HG02973 (cell line): Measurements from ENCODE around the gene ZNF282.
A peak's percentile ranks its signal among the peaks of the same experiment; 100 is the strongest.

ENCODE experiments used
- ATAC-seq: cut with Tn5 transposase; IDR thresholded peaks from one replicate; pipeline ENCODE4 v1.9.1; 2021; ENCODE audit warnings: moderate library complexity; ENCODE audit not compliant: unreplicated experiment

ZNF282 gene

GRCh38 chr7:149195180-149196150 is at the start of gene ZNF282:
ZNF282 (plus strand) TSS chr7:149195546; CDS start chr7:149195590, 44 bp downstream.
- ATAC-seq: peak; percentile 94

- ATAC-seq: peak; percentile 67
Observed at GRCh38 chr7:149147072-149147751, 48.1 kb upstream of the ZNF282 start, which contains the start of gene ZNF398. ZNF398 (plus strand) TSS chr7:149147453; CDS start chr7:149147743, 290 bp downstream.

GRCh38 chr7:149147752-149148653 is 47.3 kb upstream of the ZNF282 start:
- peak; percentile 28 for ATAC-seq

GRCh38 chr7:149150981-149151380 is 44.4 kb upstream of the ZNF282 start:
- ATAC-seq: no peak

GRCh38 chr7:149153346-149153745 is 42.0 kb upstream of the ZNF282 start:
- no peak for ATAC-seq

- ATAC-seq: no peak
Observed at GRCh38 chr7:149154056-149154455, 41.3 kb upstream of the ZNF282 start.

GRCh38 chr7:149156898-149157297 is 38.4 kb upstream of the ZNF282 start:
- ATAC-seq: no peak

GRCh38 chr7:149161241-149161848 is 34.0 kb upstream of the ZNF282 start:
- ATAC-seq: no peak

GRCh38 chr7:149166142-149166541 is 29.2 kb upstream of the ZNF282 start:
- ATAC-seq: no peak

GRCh38 chr7:149166630-149167352 is 28.6 kb upstream of the ZNF282 start:
- ATAC-seq: no peak

GRCh38 chr7:149171892-149172533 is 23.3 kb upstream of the ZNF282 start:
- no peak for ATAC-seq

- ATAC-seq: no peak
Observed at GRCh38 chr7:149172534-149172920, 22.8 kb upstream of the ZNF282 start.

- no peak for ATAC-seq
Observed at GRCh38 chr7:149175150-149175549, 20.2 kb upstream of the ZNF282 start.

GRCh38 chr7:149179241-149179640 is 16.1 kb upstream of the ZNF282 start:
- no peak for ATAC-seq

GRCh38 chr7:149180722-149181449 is 14.5 kb upstream of the ZNF282 start:
- ATAC-seq: no peak

- no peak for ATAC-seq
Observed at GRCh38 chr7:149181450-149181790, 13.9 kb upstream of the ZNF282 start.

GRCh38 chr7:149184274-149184673 is 11.1 kb upstream of the ZNF282 start:
- no peak for ATAC-seq

- ATAC-seq: no peak
Observed at GRCh38 chr7:149188213-149188612, 7.1 kb upstream of the ZNF282 start.
